Measurements from ENCODE around the gene ARID5B. TPM values are rescaled to one million over a fixed set of nuclear protein-coding genes. Genes with fewer than 3 reads are reported as not detected.

ARID5B gene
- total RNA-seq, 3 donors from 2014 or later = 21.9 to 34.1 (median 22.4) TPM

- no peak for TF ChIP-seq CTCF (IDR thresholded peaks at IDR 0.05)
- Histone ChIP-seq H3K36me3 (ENCODE audit: low read depth) (no peaks in the 10 kb centered on the region), H3K4me1 (ENCODE audit: low read depth) (no peaks in the 10 kb centered on the region), H3K4me3 (no peak overlapping the region), H3K9me3 (no peaks in the 10 kb centered on the region)
- intact Hi-C loops (cut with DNase I, micrococcal nuclease) = no loop called here
- DNase-seq = no peak
- ATAC-seq = no peak
These were observed 22.8 kb upstream of the ARID5B start for GRCh38 chr10:61878740-61879068.

GRCh38 chr10:61882621-61883370 lies 18.7 kb upstream of the ARID5B start:
- ATAC-seq = no peak
- no peak for TF ChIP-seq CTCF (IDR thresholded peaks at IDR 0.05)
- no peak for DNase-seq
- H3K9me3 ChIP-seq = no peaks in the 10 kb centered on the region
- intact Hi-C loops (cut with DNase I, micrococcal nuclease) = no loop called here
- H3K36me3 ChIP-seq (ENCODE audit: low read depth) = no peaks in the 10 kb centered on the region
- H3K4me1 ChIP-seq (ENCODE audit: low read depth) = no peaks in the 10 kb centered on the region
- H3K4me3 ChIP-seq = no peak overlapping the region

GRCh38 chr10:61883371-61884025 lies 18.0 kb upstream of the ARID5B start:
- H3K4me3 ChIP-seq = no peak overlapping the region
- H3K9me3 ChIP-seq = no peaks in the 10 kb centered on the region
- TF ChIP-seq CTCF (IDR thresholded peaks at IDR 0.05) = no peak
- no peaks in the 10 kb centered on the region for H3K4me1 ChIP-seq (ENCODE audit: low read depth)
- DNase-seq (no peak), ATAC-seq (no peak)
- no peaks in the 10 kb centered on the region for H3K36me3 ChIP-seq (ENCODE audit: low read depth)
- intact Hi-C loops (cut with DNase I, micrococcal nuclease) = no loop called here

- DNase-seq (peak in 1 of 3 donors; percentile 38), ATAC-seq (peak; percentile 72)
- H3K4me1 ChIP-seq (ENCODE audit: low read depth) = no peaks in the 10 kb centered on the region
- H3K36me3 ChIP-seq (ENCODE audit: low read depth) = no peaks in the 10 kb centered on the region
- no peaks in the 10 kb centered on the region for H3K9me3 ChIP-seq
- intact Hi-C loops (cut with DNase I, micrococcal nuclease) = no loop called here
- TF ChIP-seq CTCF (IDR thresholded peaks at IDR 0.05) = no peak
- no peak overlapping the region for H3K4me3 ChIP-seq
These were observed 13.7 kb upstream of the ARID5B start for GRCh38 chr10:61887772-61888171.

- Histone ChIP-seq H3K9me3 (no peaks in the 10 kb centered on the region), H3K4me3 (no peak overlapping the region), H3K36me3 (ENCODE audit: low read depth) (no peaks in the 10 kb centered on the region), H3K4me1 (ENCODE audit: low read depth) (no peaks in the 10 kb centered on the region)
- TF ChIP-seq CTCF (IDR thresholded peaks at IDR 0.05) = no peak
- intact Hi-C loops (cut with DNase I, micrococcal nuclease) = no loop called here
- DNase-seq (no peak), ATAC-seq (no peak)
These were observed 12.8 kb upstream of the ARID5B start for GRCh38 chr10:61888744-61889143.

Measured in mucosa of descending colon (tissue), 3 donors.